HG02970 (cell line): Measurements from ENCODE around the gene INO80D.
A peak's percentile ranks its signal among the peaks of the same experiment; 100 is the strongest.
"Not testable (repeated sequence)": the region's sequence is repeated elsewhere in the genome, so short reads cannot be mapped to it uniquely, and the experiment has no call there.

Source experiments
- ATAC-seq: cut with Tn5 transposase; IDR thresholded peaks from one replicate; pipeline ENCODE4 v1.9.1; 2021; ENCODE audit warnings: mild to moderate bottlenecking, moderate library complexity, moderate number of reproducible peaks; ENCODE audit not compliant: unreplicated experiment, low FRiP score

INO80D gene

DNA sequence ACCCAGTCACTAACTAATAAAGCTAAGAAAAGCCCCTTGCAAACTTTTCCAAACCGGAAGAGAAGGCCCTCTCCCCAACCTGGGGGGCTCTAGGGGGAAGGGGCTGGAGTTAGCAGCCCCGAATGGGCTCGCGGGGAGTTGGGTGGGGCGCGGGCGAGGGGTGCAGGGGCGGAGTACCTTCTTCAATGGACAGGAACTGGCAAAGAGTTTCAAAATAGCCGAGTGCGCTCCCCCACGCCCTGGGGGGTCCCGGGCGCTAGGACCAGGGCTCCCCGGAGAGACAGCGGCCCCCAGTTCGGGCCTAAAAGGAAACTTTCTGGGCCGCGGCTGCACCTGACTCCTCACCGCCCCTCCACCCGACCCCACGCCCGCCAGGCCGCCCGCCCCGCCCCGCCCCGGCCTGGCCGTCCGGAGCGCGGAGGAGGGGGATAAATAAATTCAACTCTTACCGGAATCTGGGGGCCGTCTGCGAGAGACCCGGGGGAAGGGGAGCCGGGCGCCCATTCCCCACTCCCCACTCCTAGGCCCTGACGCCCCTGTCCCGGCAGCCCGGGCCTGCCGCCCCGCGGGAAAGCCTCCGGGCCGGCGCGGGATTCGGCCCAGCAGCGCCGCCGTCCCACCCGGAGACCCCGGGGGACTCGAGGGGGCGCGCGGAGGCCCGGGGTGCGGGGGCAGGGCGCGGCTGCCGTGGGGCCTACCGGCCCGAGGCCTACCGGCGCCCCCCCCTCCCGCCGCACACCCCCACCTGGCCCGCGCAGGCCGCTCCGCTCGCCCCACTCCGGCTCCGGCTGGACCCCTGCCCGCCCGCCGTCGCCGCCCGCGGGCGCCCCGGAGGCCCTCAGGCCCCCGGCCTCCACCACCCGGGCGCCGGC is 868 bp downstream of the INO80D start:
- peak; percentile 42 for ATAC-seq

DNA sequence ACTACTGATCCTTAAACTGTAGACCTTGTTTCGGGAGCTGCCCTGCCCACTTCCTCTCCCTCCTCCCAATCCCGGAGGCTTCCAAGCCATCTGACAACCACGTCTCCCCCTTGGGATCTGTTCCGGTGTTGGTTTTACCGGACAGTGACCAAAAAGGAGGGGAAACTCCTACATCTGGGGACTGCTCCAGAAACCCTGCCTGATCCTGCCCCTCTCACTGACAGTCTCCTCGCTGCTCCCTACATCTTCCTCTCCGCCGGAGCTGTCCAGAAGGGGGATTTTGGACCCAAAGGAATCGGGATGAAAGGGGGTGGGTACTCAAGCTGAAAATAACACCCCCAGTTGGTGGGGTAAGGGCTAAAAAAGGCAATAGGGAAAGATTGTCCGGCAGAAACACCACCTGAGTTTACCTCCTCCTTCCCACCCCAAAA is 1.5 kb downstream of the INO80D start:
- ATAC-seq = no peak

DNA sequence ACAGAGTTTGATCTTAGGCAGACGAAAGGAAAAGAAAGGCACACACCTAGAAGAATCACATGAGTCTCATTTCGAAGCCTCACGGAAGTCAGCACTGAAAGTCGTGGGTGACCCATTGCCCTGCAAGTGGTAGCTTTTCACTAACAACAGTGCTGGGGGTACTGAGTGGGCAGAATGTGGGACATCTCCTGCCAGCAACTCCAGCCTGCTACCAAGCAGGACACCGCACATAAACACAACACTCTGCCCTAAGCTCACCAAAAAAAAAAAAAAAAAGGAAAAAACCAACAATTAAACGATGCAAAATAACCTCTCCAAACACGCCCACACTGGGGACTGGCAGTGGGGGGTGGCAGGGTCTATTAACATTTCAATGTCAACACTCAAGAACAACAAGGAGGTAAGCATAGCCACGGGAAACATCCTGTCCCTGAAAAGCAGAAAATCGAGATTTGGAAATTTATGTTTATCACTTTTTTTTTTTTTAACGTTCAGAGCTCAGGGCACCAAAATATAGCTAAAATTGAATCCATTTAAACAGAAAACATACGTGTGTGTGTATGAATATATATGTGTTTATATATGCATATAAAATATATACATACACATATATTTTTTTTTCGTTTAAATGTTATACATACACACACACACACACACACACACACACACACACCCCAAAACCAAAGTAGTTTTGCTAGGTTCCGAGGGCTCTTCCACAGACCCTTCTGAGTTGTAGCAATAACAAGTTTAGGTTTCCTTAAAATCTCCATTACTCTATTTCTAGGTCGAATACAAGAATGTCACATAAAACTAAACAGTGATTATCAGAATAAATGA is 2.2 kb downstream of the INO80D start:
- no peak for ATAC-seq

DNA sequence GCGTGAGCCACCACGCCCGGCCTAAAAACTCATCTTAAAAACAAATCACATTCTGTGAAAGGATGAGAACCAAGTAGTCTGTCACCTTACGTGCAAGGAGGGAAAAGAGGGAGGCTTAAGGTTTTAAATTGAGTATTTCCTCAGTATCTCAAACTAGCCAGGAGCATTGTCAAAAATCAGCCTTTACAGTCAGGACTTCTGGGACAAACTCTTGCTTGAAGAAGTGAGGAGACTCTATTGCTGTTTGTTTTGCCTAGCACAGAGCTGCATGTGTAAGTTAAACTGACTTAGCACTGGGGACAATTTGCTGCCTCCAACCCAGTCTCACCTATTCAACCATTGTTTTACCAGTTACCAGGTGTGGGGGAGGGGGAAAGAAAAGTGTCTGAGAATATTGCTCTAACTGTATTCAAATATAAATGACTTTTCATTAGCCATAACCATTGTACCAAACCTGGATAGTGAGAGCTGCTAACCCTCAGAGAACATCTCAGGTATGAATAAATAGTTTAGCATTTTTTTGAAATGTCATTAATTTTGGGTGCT is 3.6 kb downstream of the INO80D start:
- ATAC-seq = no peak

DNA sequence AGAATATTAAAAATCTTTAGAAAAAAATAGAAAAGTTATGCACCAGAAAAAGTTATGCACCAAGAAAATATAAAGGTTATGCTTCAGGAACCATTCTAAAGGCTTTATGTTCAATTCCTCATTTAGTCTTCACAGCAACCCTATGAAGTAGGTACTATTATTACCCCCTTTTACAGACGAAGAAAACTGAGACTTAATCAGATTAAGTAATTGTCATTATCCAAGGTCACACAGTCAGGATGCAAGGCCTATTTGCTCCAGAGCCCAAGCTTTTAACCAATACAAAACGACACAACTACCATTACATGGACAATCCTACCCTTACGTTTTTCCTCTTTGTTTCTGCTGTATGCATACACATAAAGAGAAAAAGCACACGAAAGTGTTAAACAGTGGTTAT is 5.0 kb downstream of the INO80D start:
- no peak for ATAC-seq

DNA sequence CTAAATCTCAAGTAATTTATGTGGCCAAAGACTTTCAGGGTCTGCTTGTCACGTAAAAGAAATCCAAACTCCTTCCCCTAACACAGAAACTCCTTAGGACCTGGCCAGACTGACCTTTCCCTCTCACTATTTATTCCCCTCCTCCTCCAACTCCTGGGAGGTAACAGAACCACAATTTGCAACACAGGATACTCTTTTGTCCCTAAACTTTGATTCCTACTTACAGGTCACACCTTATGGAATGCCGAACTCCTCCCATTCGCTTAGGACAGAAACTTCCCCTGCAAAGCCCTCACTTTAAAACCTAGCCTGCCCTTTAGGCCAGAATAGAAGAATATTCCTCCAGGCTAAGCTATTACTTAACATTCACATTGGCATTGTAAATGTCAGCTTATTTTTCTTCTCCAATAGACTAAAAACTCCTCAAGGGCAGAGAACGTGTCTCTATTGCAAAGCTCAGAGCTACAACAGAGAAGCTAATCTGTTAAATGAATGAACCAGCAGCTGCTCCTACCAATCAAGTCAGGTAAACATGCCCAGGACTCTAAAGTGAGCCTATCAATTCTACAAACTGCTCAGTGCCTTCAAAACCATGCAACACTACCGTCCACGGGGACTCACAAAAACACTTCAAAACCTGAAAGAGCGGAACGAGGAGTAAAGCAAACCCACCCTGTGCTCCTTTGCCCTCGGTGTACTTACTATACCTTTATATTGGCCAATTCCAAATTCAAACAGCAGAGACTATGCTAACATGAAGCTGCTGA is 6.1 kb downstream of the INO80D start:
- ATAC-seq = no peak

DNA sequence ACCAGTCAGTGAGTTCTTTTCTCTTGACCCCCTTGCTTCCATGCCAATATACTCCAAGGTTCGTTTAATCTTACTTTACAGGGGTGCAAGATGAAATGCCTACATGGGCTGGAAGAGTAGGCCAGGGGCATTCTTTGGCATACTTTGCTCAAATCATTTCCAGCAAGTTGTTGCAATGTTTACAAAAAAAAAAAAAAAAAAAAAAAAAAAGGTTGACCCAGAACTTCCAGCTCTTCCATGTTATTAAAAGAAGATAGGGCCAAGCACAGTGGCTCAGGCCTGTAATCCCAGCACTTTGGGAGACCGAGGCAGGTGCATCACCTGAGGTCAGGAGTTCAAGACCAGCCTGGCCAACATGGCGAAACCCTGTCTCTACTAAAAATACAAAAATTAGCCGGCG is 8.1 kb downstream of the INO80D start:
- not testable (repeated sequence) for ATAC-seq

DNA sequence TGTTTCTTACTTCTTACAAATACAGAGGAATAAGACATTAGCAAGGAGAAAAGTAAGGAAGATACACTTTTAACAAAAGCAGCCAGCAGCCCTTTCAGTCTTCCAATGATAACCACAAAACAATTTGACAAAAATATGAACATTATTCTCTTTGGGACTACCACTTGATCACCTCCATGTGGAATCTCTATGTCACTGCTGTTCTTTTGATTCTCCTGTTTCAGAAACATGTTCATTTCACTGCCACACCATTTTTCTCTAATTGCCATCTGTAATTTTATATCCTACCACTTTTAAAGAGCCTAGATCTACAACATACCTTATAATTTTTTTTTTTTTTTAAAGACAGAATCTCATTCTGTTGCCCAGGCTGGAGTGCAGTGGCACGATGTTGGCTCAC is 10.9 kb downstream of the INO80D start:
- no peak for ATAC-seq

DNA sequence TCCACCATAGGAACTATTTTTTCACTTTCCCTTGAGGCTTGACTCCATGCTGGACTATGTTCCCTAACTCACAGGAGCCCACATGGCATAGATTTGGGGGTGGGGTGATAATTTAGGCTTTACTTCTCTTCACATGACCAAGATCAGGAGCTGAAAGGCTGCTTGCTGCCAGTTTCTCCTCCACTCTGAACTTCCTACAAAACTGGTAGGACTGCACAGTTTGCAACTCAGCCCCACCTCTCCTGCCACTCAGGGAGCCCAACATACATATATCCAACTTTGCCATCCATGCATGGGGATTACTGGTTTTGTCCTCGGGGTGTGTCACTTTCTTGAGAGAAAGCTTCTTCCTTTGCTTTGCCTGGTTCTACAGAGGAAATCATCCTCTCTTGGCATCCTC is 14.2 kb downstream of the INO80D start:
- ATAC-seq = no peak

DNA sequence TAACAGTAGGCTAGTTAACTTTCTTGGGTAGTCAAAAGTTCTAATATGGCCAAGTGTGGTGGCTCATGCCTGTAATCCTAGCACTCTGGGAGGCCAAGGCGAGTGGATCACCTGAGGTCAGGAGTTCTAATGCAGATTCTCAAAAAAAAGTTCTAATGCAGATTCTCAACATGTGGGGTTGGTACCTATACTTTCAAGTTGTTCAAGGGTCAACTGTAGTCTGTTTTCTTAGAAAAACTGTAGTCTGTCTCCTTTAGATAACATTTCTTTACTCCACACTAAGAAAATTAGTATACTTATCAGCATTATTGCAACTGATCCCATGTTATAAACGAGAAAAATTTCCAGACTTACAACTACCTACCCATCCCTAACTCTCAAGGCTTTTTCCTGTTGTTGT is 16.6 kb downstream of the INO80D start:
- ATAC-seq = no peak

DNA sequence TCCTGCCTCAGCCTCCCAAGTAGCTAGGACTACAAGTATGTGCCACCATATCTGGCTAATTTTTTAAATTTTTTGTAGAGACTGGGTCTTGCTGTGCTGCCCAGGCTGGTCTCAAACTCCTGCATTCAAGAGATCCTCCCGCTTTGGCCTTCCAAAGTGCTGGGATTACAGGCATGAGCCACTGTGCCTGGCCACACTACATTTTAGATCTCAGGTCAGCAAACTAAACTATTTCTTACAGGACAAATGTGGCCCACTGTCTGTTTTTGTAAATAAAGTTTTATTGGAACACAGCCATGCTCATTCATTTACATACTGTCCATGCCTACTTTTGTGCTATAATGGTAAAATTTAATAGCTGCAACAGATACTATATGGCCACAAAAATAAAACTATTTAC is 17.8 kb downstream of the INO80D start:
- no peak for ATAC-seq

DNA sequence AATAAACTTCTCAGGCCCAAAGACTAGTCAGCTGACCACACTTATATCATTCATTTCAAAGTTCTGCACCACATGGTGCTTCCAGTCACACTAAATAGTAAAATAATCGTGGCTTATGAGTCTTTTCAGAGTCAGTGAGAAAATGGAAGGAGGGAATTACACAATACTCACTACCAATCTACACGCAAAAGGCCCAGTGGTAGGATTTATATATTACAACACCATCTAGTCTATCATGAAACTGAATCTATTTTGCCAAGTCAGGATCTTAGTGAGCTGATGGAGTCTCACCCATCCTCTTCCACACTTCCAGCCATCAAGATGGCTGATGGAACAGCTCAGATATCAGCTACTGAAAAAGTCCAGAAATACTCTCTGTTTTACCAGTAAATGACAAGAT is 21.9 kb downstream of the INO80D start:
- ATAC-seq = no peak

DNA sequence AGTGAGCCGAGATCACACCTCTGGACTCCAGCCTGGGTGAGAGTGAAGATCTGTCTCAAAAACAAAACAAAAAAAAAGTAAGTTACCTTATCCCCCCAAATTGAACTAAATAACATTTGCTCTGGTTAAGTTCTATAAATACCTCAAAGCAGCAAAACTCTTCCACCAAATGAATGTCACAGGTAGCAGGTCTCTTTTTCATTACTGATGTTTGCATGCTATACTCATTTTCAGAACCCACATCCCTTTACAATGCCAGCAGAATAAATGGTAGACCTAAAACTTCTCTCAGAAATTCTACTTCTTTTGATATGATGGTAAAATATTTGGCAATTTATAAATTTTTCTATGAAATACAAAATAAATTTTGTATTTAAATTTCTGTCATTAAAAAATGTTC is 22.3 kb downstream of the INO80D start:
- no peak for ATAC-seq

DNA sequence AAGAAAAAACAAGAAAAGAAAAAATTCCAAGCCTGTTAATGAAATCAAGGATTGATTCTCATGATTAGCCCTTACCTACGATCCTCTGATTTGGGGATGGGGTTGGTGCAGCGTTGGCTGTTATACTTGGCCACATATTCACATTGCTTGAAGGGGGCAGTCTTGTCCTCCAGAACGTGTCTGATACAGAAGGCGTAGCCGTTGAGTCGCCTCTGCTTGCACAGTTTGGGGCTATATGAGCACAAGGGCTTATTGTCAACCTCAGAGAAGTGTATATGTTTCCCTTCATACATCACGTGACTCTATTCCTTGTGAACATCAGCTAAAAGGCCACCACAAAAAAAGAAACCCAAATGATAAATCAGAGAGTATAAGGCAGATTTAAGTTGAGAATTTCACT is 23.2 kb downstream of the INO80D start:
- ATAC-seq = no peak

DNA sequence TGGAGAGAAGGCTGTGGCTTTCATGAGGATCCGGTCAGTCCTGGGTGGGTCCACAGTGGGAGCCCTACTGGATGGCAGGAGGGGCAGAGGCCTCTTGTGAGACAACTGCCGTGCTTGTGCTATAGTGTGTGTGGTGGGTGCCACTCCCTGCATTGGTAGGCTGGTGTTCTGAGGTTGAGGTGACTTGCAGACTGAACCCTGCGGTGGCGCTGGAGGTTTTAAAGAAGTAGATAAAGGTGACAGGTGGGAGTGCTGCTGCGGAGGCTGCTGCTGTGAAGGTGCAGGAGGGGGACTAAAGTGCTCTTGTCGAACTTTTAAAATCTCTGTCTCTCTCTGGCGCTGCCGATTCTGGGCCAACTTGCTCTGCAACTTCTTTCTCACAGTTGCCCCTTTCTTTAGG is 29.7 kb downstream of the INO80D start:
- ATAC-seq = no peak

DNA sequence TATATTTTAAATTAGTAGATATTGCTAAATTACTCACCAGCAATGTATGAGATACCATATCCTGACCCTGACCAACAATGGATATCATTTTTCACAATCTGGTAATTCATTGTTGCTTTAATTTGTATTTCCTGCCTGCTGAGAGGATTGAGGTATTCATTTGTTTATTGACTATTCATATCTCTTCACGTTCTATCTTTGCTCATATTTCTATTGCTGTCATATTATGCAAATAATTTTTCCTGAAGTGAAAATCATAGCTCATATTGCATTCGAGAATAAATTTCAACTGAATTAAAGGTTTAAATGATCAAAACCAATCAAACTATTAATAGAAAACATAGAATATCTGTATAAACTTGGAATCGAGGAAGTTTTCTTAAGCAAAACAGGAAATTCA is 31.0 kb downstream of the INO80D start:
- no peak for ATAC-seq

DNA sequence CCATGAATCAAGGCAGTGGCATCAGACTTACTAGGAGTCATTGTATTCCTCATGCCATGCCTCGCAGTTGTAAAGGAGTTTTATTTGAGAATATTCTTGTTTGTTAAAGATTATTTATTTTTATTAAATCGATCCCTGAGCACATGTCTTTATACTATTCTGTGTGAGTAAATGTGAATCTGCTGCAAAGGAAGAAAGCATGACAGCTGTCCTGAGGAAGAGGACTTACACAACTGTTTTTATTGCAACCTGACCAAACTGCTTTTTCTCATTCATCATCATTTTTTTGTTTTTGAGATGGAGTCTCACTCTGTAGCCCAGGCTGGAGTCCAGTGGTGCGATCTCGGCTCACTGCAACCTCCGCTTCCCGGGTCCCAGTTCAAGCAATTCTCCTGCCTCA is 34.1 kb downstream of the INO80D start:
- ATAC-seq = no peak

DNA sequence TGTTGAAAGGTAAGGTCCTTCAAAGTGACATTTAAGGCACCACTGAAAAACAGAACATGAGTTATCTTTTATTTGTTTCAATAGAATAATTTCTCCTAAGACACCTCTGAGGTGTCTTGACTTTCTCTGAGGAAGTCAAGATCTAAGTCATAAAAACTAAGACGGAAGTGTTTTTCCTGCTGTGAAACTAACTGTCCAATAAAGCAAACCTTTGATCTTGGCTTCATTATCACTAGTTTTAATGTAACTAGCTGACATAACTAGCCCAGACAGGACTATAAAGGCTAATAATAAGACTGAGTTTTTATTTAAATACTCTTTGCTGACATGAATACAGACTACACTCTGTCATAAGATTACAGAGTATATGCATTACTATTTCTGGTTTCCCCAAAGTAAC is 36.6 kb downstream of the INO80D start:
- ATAC-seq = no peak

DNA sequence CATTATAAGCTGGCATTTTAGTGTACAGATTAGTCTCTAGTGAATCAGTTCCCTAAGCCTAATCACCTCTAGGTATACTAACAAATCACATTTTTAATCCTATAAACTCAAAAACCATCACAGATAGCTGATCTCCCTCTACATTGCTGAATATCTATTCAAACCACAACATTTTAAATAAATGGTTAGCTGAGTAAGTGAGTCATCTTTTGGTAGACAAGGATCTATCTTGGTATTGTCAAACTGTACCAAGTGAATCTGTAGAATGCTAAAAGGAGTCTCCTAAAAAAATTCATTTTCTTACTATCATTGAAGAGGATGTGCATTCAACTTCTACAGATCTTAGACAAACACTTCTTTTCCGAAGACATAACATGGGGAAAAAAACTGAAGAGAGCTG is 40.7 kb downstream of the INO80D start:
- no peak for ATAC-seq

DNA sequence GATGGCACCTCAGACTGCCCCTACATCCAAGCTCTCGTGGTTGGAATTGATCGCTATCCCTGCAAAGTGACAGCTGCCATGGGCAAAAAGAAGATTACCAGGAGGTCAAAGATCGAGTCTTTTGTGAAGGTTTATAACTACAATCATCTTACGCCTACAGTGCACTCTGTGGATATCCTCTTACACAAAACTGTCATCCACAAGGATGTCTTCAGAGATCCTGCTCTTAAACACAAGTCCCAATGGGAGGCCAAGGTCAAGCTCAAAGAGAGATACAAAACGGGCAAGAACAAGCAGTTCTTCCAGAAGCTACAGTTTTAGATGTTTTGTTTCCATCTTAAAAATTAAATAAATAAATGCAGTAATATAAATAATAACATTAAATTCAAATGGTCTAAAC is 45.4 kb downstream of the INO80D start:
- no peak for ATAC-seq

DNA sequence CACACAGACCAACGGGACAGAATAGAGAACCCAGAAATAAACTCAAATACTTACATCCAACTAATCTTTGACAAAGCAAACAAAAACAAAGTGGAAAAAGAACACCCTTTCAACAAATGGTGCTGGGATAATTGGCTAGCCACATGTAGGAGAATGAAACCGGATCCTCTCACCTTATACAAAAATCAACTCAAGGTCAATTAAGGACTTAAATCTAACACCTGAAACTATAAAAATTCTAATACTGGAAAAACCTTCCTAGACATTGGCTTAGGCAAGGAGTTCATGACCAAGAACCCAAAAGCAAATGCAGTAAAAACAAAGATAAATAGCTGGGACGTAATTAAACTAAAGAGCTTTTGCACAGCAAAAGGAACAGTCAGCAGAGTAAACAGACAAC is 50.6 kb downstream of the INO80D start:
- ATAC-seq = not testable (repeated sequence)
